Peyer's patch (tissue), 4 donors: Measurements from ENCODE around the gene PLD1. TPM values are rescaled to one million over a fixed set of nuclear protein-coding genes. Genes with fewer than 3 reads are reported as not detected.

Experiments used
- DNase-seq, 3 donors: peaks; one replicate each; pipeline ENCODE4 v3.0.0-alpha.2; 2017 to 2019
- H3K27ac ChIP-seq, 4 donors: fragments of 200-600 bp; sonication (generic); one replicate each; pipeline ENCODE4 v1.5.1; 2016 to 2019
- H3K27me3 ChIP-seq, 2 donors: fragments of 200-600 bp; sonication (generic); one replicate each; pipeline ENCODE4 v1.5.1; 2019
- H3K36me3 ChIP-seq, 3 donors: fragments of 200-600 bp; sonication (generic); one replicate each; pipeline ENCODE4 v1.5.1; 2016 to 2019
- H3K4me1 ChIP-seq, 4 donors: fragments of 200-600 bp; sonication (generic); one replicate each; pipeline ENCODE4 v1.5.1; 2016 to 2019
- H3K4me3 ChIP-seq, 4 donors: fragments of 200-600 bp; sonication (generic); 1 replicate in 3 of 4; 2 replicates in 1 of 4; pipeline ENCODE4 v1.5.1; 2016 to 2019; ENCODE audit warnings: mild to moderate bottlenecking in 1 of 4
- H3K9me3 ChIP-seq, 4 donors: fragments of 200-600 bp; sonication (generic); one replicate each; pipeline ENCODE4 v1.5.1; 2016 to 2019; ENCODE audit warnings: mild to moderate bottlenecking in 1 of 4
- CTCF ChIP-seq, 6 experiments: fragments of 450-650 bp in 4 of 6; fragments of 200-600 bp in 2 of 6; sonication (generic) in 1 of 6; IDR thresholded peaks; one replicate each; pipeline ENCODE4 v1.5.1; 2017 to 2019; ENCODE audit warnings: antibody characterized with exemption in 6 of 6, mild to moderate bottlenecking in 3 of 6, moderate library complexity in 1 of 6
- POLR2A ChIP-seq, 2 donors: fragments of 450-650 bp; IDR thresholded peaks; one replicate each; pipeline ENCODE4 v1.5.1; 2017; ENCODE audit warnings: antibody characterized with exemption in 2 of 2, mild to moderate bottlenecking in 2 of 2, moderate library complexity in 2 of 2
- total RNA-seq, 4 donors: library from RNA; depleted of rRNA; stranded (reverse); fragments of >200 nt; gene quantifications; one replicate each; pipeline ENCODE4 v1.1.0, GENCODE V29; 2016

Gene PLD1
- total RNA-seq, 4 donors from 2014 or later, result 120 to 218 (median 187) TPM

- TF ChIP-seq POLR2A (IDR thresholded peaks at IDR 0.05), result no peak
- no peak for TF ChIP-seq CTCF (IDR thresholded peaks at IDR 0.05)
- no peaks in the 10 kb centered on the region for H3K27me3 ChIP-seq
- H3K27ac ChIP-seq, result no peak overlapping the region
- no peaks in the 10 kb centered on the region for H3K9me3 ChIP-seq
- DNase-seq, result no peak
- H3K4me1 ChIP-seq, result no peaks in the 10 kb centered on the region
- no peak overlapping the region for H3K4me3 ChIP-seq
- peaks cover 0 to 65% (median 0%) of the 10 kb centered on the region in 3 donors for H3K36me3 ChIP-seq
Observed at GRCh38 chr3:171712171-171712938, 97.9 kb downstream of the PLD1 start.

- H3K9me3 ChIP-seq, result no peaks in the 10 kb centered on the region
- no peak for DNase-seq
- peaks cover 0 to 64% (median 0%) of the 10 kb centered on the region in 3 donors for H3K36me3 ChIP-seq
- H3K4me1 ChIP-seq, result no peaks in the 10 kb centered on the region
- no peaks in the 10 kb centered on the region for H3K27me3 ChIP-seq
- H3K27ac ChIP-seq, result no peak overlapping the region
- TF ChIP-seq CTCF (IDR thresholded peaks at IDR 0.05) (no peak), POLR2A (IDR thresholded peaks at IDR 0.05) (no peak)
- H3K4me3 ChIP-seq, result no peak overlapping the region
Observed at GRCh38 chr3:171711461-171712170, 98.7 kb downstream of the PLD1 start.

GRCh38 chr3:171710359-171710758, 99.9 kb downstream of the PLD1 start:
- no peak for DNase-seq
- no peaks in the 10 kb centered on the region for H3K4me1 ChIP-seq
- no peak for TF ChIP-seq POLR2A (IDR thresholded peaks at IDR 0.05)
- no peak for TF ChIP-seq CTCF (IDR thresholded peaks at IDR 0.05)
- H3K27me3 ChIP-seq, result no peaks in the 10 kb centered on the region
- H3K27ac ChIP-seq, result no peak overlapping the region
- H3K4me3 ChIP-seq, result no peak overlapping the region
- no peaks in the 10 kb centered on the region for H3K9me3 ChIP-seq
- peaks cover 0 to 57% (median 0%) of the 10 kb centered on the region in 3 donors for H3K36me3 ChIP-seq

- TF ChIP-seq POLR2A (IDR thresholded peaks at IDR 0.05), result no peak
- TF ChIP-seq CTCF (IDR thresholded peaks at IDR 0.05), result no peak
- H3K27me3 ChIP-seq, result no peaks in the 10 kb centered on the region
- H3K9me3 ChIP-seq, result peaks cover 0 to 6% (median 0%) of the 10 kb centered on the region in 4 donors
- DNase-seq, result no peak
- H3K4me1 ChIP-seq, result no peaks in the 10 kb centered on the region
- peaks cover 0 to 42% (median 0%) of the 10 kb centered on the region in 3 donors for H3K36me3 ChIP-seq
- no peak overlapping the region for H3K4me3 ChIP-seq
- no peak overlapping the region for H3K27ac ChIP-seq
Observed at GRCh38 chr3:171704814-171705213, 105.5 kb downstream of the PLD1 start.

- H3K9me3 ChIP-seq, result peaks cover 0 to 6% (median 0%) of the 10 kb centered on the region in 4 donors
- DNase-seq, result peak in 1 of 3 donors; percentile 58
- TF ChIP-seq POLR2A (IDR thresholded peaks at IDR 0.05), result no peak
- peak in 3 of 6 experiments; percentile 38 to 55 (median 50) for TF ChIP-seq CTCF (IDR thresholded peaks at IDR 0.05)
- no peaks in the 10 kb centered on the region for H3K4me1 ChIP-seq
- peaks cover 0 to 38% (median 0%) of the 10 kb centered on the region in 3 donors for H3K36me3 ChIP-seq
- no peak overlapping the region for H3K27ac ChIP-seq
- H3K27me3 ChIP-seq, result no peaks in the 10 kb centered on the region
- H3K4me3 ChIP-seq, result no peak overlapping the region
Observed at GRCh38 chr3:171704002-171704401, 106.3 kb downstream of the PLD1 start.
